NCI-H2081 (cell line): Measurements from ENCODE around the gene MAGEA9B.
"Not testable (repeated sequence)": the region's sequence is repeated elsewhere in the genome, so short reads cannot be mapped to it uniquely, and the experiment has no call there.

Experiments
- DNase-seq, 2 experiments: peaks; one replicate each; lab custom pipeline; 2025; lab: John Stamatoyannopoulos, UW

The MAGEA9B gene

GRCh38 chrX:149587359-149587758 is at the start of gene MAGEA9B:
TSS of gene MAGEA9B (minus strand) at chrX:149587459. CDS start at chrX:149583179, 4,280 bp downstream.
- DNase-seq: not testable (repeated sequence)

GRCh38 chrX:149633511-149633910 is 46.3 kb upstream of the MAGEA9B start:
- no peak for DNase-seq

GRCh38 chrX:149631234-149632165 is 44.2 kb upstream of the MAGEA9B start, which contains the start of gene TMEM185A:
TSS of gene TMEM185A (minus strand) at chrX:149631792. CDS start at chrX:149631580, 212 bp downstream.
- peak; percentile 46 to 48 for DNase-seq

GRCh38 chrX:149630681-149631233 is 43.5 kb upstream of the MAGEA9B start:
- no peak for DNase-seq

- DNase-seq: no peak
These were observed 42.6 kb upstream of the MAGEA9B start for GRCh38 chrX:149629730-149630387.

- DNase-seq: no peak
These were observed 41.5 kb upstream of the MAGEA9B start for GRCh38 chrX:149628768-149629167.

- no peak for DNase-seq
These were observed 41.0 kb upstream of the MAGEA9B start for GRCh38 chrX:149628280-149628679.

- not testable (repeated sequence) for DNase-seq
These were observed 39.6 kb upstream of the MAGEA9B start for GRCh38 chrX:149626829-149627228.

GRCh38 chrX:149619662-149620061 is 32.4 kb upstream of the MAGEA9B start:
- DNase-seq: not testable (repeated sequence)

- DNase-seq: no peak
These were observed 31.6 kb upstream of the MAGEA9B start for GRCh38 chrX:149618871-149619270.

- no peak for DNase-seq
These were observed 24.4 kb upstream of the MAGEA9B start for GRCh38 chrX:149611623-149612175.

GRCh38 chrX:149610511-149610910 is 23.3 kb upstream of the MAGEA9B start:
- DNase-seq: no peak

GRCh38 chrX:149607699-149608098 is 20.4 kb upstream of the MAGEA9B start:
- no peak for DNase-seq

- not testable (repeated sequence) for DNase-seq
These were observed 18.1 kb upstream of the MAGEA9B start for GRCh38 chrX:149605248-149605885.

- DNase-seq: not testable (repeated sequence)
These were observed 11.3 kb upstream of the MAGEA9B start for GRCh38 chrX:149598603-149599002.

- DNase-seq: not testable (repeated sequence)
These were observed 8.7 kb upstream of the MAGEA9B start for GRCh38 chrX:149595943-149596342.

GRCh38 chrX:149595214-149595613 is 8.0 kb upstream of the MAGEA9B start, which contains the start of gene HSFX2:
TSS of gene HSFX2 (minus strand) at chrX:149595314. CDS start at chrX:149594700, 614 bp downstream.
- DNase-seq: not testable (repeated sequence)

GRCh38 chrX:149590993-149591392 is 3.7 kb upstream of the MAGEA9B start:
- DNase-seq: not testable (repeated sequence)

GRCh38 chrX:149585631-149586030 is 1.6 kb downstream of the MAGEA9B start:
- DNase-seq: not testable (repeated sequence)

GRCh38 chrX:149573456-149573855 is 13.8 kb downstream of the MAGEA9B start:
- DNase-seq: not testable (repeated sequence)

GRCh38 chrX:149572743-149573142 is 14.5 kb downstream of the MAGEA9B start:
- DNase-seq: no peak
